Brain microvascular endothelial cell (primary cell): ENCODE measurements around the gene SNX22.
"Not testable (repeated sequence)": the region's sequence is repeated elsewhere in the genome, so short reads cannot be mapped to it uniquely, and the experiment has no call there.

ENCODE experiments used
- DNase-seq: peaks from one replicate; pipeline ENCODE4 v3.0.0-alpha.2; 2020
- H3K27ac ChIP-seq: fragments of 250-450 bp; sonication (Bioruptor Pico); 2 replicates; pipeline ENCODE4 v1.5.1; 2020; ENCODE audit warnings: mild to moderate bottlenecking, moderate library complexity
- H3K27me3 ChIP-seq: fragments of 250-450 bp; sonication (Bioruptor Pico); replicated peaks from 2 replicates; pipeline ENCODE4 v1.5.1; 2020; ENCODE audit warnings: mild to moderate bottlenecking
- H3K36me3 ChIP-seq: fragments of 250-450 bp; sonication (Bioruptor Pico); replicated peaks from 2 replicates; pipeline ENCODE4 v1.5.1; 2020; ENCODE audit warnings: mild to moderate bottlenecking
- H3K4me3 ChIP-seq: 2 replicates; pipeline ENCODE4 v1.5.1; 2011; ENCODE audit warnings: low read depth, mild to moderate bottlenecking, control low read depth, low read length, moderate library complexity
- in situ Hi-C: cut with HindIII; loops from 2 replicates; pipeline ENCODE4 v1.10.0; 2017; ENCODE audit warnings: low sequenced_read_pairs, low pct_ligation_motif_present
- TF ChIP-seq, protein P1 (sequence below): IDR thresholded peaks from 2 replicates; pipeline ENCODE4 v1.5.1; 2011; ENCODE audit warnings: low read depth, mild to moderate bottlenecking, moderate library complexity, low read length, control low read depth, inconsistent platforms; ENCODE audit errors: missing control alignments

Gene SNX22

DNA sequence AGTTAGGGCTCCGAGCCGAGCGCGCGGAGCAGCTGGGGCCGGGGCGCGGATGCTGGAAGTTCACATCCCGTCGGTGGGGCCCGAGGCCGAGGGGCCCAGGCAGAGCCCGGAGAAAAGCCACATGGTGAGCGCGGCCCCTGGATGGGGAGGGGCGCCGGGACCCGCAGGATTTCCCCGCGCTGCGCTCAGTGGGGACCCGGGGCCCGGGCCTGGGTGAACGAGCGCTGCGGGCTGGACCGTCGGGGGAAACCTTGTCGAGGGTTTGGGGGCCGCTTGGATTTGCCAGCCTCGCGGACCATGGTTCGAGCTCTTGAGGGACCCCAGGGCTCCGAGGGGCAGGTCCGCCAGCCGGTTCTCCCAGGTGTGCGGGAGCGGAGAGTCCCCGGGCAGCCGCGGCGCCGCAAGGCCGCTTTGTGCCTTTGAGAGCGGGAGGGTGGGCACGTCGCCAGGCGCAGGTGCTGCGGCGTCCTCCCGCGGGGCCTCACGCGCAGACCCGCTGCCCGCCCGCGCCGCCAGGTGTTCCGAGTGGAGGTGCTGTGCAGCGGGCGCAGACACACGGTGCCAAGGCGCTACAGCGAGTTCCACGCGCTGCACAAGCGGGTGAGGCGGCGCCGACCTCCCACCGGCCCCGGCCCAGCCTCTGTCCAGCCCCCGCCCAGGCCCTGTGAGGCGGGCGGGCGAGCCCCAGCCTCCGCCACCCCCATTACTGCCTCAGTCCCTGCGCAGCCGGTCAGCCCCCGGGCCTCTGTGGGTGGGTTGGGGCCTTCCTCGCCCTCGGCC, at the start of gene SNX22:
Gene SNX22 (plus strand): TSS at position 5 of the 780 bp plus-strand sequence. CDS start 45 bp downstream, at position 50.
- Histone ChIP-seq H3K4me3 (peak within 1 kb of the TSS; percentile 50), H3K27ac (no peak within 1 kb of the TSS), H3K36me3 (peaks cover 25% of the 10 kb centered on the region), H3K27me3 (peaks cover 3% of the 10 kb centered on the region)
- no peak for DNase-seq
- in situ Hi-C loops: no loop called here
- TF ChIP-seq, protein P1, sequence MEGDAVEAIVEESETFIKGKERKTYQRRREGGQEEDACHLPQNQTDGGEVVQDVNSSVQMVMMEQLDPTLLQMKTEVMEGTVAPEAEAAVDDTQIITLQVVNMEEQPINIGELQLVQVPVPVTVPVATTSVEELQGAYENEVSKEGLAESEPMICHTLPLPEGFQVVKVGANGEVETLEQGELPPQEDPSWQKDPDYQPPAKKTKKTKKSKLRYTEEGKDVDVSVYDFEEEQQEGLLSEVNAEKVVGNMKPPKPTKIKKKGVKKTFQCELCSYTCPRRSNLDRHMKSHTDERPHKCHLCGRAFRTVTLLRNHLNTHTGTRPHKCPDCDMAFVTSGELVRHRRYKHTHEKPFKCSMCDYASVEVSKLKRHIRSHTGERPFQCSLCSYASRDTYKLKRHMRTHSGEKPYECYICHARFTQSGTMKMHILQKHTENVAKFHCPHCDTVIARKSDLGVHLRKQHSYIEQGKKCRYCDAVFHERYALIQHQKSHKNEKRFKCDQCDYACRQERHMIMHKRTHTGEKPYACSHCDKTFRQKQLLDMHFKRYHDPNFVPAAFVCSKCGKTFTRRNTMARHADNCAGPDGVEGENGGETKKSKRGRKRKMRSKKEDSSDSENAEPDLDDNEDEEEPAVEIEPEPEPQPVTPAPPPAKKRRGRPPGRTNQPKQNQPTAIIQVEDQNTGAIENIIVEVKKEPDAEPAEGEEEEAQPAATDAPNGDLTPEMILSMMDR: no peak

DNA sequence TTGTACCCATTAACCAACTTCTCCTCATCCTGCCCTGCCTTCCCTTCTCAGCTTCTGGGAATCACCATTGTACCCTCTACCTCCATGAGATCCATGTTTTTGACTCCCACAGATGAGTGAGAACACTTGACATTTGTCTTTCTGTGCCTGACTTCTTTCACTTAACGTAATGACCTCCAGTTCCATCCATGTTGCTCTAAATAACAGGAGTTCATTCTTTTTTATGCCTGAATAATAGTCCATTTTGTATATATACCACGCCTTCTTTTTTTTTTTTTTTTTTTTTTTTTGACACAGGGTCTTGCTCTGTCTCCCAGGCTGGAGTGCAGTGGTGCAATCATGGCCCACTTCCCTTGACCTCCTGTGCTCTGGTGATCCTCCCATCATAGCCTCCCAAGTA, 49.0 kb upstream of the SNX22 start:
- no peak overlapping the region for H3K27ac ChIP-seq
- in situ Hi-C loops: no loop called here

DNA sequence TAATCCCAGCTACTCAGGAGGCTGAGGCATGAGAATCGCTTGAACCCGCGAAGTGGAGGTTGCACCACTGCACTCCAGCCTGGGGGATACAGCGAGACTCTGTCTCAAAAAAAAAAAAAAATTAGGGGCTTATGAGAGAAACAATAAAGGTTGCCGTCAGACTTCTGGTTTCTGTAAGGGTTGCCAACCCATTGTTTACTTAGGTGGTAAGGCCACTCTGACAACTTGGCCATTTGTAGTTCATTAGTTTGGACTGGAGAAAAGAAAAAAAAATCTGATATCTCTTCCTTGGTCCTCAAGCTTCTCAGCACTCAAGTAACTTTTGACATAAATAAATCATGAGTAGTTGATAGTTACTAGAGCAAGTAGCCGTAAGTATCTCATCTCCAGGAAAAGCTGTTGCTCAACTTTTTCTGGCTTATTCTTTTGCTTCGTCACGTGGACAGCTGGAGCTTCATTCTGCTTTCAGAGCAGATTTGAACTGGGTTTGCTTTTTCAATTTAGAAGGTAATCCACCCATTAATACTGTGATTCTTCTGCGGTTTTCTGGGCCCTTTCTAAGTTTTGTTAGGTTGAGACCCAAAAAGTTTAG, 46.3 kb upstream of the SNX22 start:
- H3K4me3 ChIP-seq: no peak overlapping the region
- no peaks in the 10 kb centered on the region for H3K36me3 ChIP-seq
- TF ChIP-seq, protein P1: no peak
- no peak overlapping the region for H3K27ac ChIP-seq
- no peak for DNase-seq
- no peaks in the 10 kb centered on the region for H3K27me3 ChIP-seq
- in situ Hi-C loops: no loop called here

More for the DNA sequence above, 49.0 kb upstream of the SNX22 start:
- Histone ChIP-seq H3K36me3 (no peaks in the 10 kb centered on the region), H3K4me3 (no peak overlapping the region), H3K27me3 (no peaks in the 10 kb centered on the region)
- TF ChIP-seq, protein P1: no peak
- DNase-seq: no peak

DNA sequence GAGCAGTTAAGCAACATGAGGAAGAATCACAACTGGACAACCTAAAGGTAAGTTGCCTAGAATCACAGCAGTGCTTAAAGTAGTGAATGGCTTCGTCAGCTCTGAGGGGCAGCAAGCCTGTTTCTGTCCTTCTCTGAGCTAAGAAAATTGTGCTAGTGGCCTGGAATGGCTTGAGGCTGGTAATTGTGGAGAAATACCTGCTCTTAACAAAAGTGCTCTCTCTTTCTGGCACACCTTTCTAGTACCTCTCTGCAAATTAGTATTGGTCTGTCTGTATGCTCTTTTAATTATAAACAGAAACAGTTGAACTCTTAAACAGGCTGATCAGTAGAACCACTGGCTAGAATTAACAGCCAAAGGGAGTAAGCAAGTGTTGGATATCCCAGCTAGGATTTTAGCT, 44.2 kb upstream of the SNX22 start:
- TF ChIP-seq, protein P1: no peak

DNA sequence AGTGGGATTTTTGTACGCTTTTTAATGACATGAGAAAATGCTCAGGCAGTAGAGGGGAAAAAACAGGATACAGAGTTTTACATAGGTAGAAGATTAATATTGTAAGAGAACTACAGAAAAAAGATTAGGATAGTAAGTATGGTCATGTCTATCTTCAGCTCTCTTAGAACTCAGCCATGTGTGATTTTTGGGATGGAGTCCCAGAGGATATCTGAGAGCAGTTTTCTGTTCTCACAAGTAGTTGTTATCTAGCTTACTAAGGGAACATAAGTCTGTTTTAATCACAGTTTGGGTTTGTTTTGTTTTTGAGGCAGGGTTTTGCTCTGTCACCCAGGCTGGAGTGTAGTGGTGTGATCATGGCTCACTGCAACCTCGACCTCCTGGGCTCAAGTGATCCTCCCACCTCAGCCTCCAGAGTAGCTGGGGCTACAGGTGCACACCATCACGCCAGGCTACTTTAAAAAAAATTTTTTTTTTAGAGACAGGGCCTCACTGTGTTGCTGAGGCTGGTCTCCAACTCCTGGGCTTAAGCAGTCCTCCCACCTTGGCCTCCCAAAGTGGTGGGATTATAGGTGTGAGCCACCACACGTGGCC, 41.3 kb upstream of the SNX22 start:
- in situ Hi-C loops, H3K36me3 ChIP-seq, H3K4me3 ChIP-seq, H3K27me3 ChIP-seq, H3K27ac ChIP-seq, DNase-seq: not testable (repeated sequence)

More for the DNA sequence above, 44.2 kb upstream of the SNX22 start:
- Histone ChIP-seq H3K36me3 (no peaks in the 10 kb centered on the region), H3K27me3 (no peaks in the 10 kb centered on the region), H3K4me3 (no peak overlapping the region), H3K27ac (no peak overlapping the region)
- no peak for DNase-seq
- in situ Hi-C loops: no loop called here

DNA sequence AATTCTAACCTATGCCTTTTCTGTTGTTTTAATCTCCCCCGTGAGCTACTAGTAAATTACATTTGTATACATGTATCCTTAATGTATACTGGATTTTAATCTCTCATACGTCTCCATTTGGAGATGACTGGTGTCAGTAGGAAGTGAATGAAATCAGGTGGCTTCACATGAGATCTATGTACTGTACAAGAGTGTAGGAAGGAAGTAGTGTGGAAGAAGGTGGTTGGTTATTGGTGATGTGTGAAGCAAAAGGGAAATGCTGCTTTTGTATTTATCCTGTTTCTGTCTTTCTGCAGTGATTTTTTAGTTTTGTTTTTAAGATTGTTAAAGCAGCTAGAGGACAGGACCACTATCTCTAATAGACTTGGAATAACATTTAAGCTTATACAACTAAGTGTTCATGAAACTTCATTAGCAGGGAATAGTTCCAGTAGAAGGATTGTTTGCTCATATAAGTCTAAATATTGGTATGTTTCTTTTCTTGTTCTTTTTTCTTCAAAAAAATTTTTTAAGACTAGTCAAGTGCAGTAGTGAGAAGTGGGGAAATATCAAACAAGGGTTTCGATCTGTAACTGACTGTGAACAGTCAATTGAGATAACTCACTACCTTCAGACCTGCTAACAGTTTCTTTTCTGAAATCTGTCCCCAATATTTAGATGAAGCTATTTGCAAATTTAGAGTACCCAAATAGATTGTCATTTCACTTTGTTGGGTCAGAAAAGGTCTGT, 40.4 kb upstream of the SNX22 start:
- DNase-seq: no peak
- H3K27me3 ChIP-seq: no peaks in the 10 kb centered on the region
- H3K27ac ChIP-seq: no peak overlapping the region
- no peak overlapping the region for H3K4me3 ChIP-seq
- peaks cover 5% of the 10 kb centered on the region for H3K36me3 ChIP-seq
- TF ChIP-seq, protein P1: no peak
- in situ Hi-C loops: no loop called here
